Measurements from ENCODE around the gene SHC3.

- TF ChIP-seq CTCF (IDR thresholded peaks at IDR 0.05; ENCODE audit: extremely low read depth in 1 of 2, insufficient read depth in 1 of 2, low read depth in 1 of 2, low read length in 2 of 2) (no peak), POLR2A (IDR thresholded peaks at IDR 0.05; ENCODE audit: low read depth, low read length) (no peak), MAX (IDR thresholded peaks at IDR 0.05; ENCODE audit: insufficient read depth, insufficient read length) (no peak), POLR2AphosphoS5 (IDR thresholded peaks at IDR 0.05; ENCODE audit: insufficient read depth, low read depth, low read length) (no peak), MYC (IDR thresholded peaks at IDR 0.05; ENCODE audit: low read depth, low read length) (no peak), EZH2 (IDR thresholded peaks at IDR 0.05; ENCODE audit: borderline replicate concordance, low read depth, low read length, severe bottlenecking) (no peak), FOS (IDR thresholded peaks at IDR 0.05; ENCODE audit: borderline replicate concordance, insufficient read depth, low read length) (no peak), JUN (IDR thresholded peaks at IDR 0.05; ENCODE audit: borderline replicate concordance, insufficient read depth, insufficient read length, low read depth) (no peak), GATA2 (IDR thresholded peaks at IDR 0.05; ENCODE audit: insufficient read depth, insufficient read length, low read depth, low read length) (no peak)
Measured at GRCh38 chr9:89025553-89025952, 153.1 kb downstream of the SHC3 start.
